CD14-positive monocyte (primary cell): Measurements from ENCODE around the gene TCP10L. TPM values are rescaled to one million over a fixed set of nuclear protein-coding genes. Genes with fewer than 3 reads are reported as not detected.

Experiments
- DNase-seq, 3 donors: peaks; one replicate each; pipeline ENCODE4 v3.0.0-alpha.2; 2011 to 2022
- H2AFZ ChIP-seq: 2 replicates; pipeline ENCODE4 v1.6.0; 2012; ENCODE audit warnings: mild to moderate bottlenecking, low read depth, low read length, inconsistent platforms; ENCODE audit not compliant: insufficient read depth, poor library complexity, severe bottlenecking
- H3K27ac ChIP-seq, 2 donors: 1 replicate in 1 of 2; 2 replicates in 1 of 2; pipeline ENCODE4 v1.5.1; 2012 to 2013; ENCODE audit warnings: low read length in 2 of 2, control low read depth in 1 of 2, inconsistent platforms in 1 of 2, low read depth in 1 of 2, mild to moderate bottlenecking in 1 of 2
- H3K27me3 ChIP-seq, 2 donors: one replicate each; pipeline versions ENCODE4 v1.6.0 to v1.6.1; 2011 to 2013; ENCODE audit warnings: low read length in 2 of 2; ENCODE audit not compliant: control insufficient read depth in 2 of 2, insufficient read depth in 2 of 2
- H3K36me3 ChIP-seq, 2 donors: replicated peaks in 1 of 2; 1 replicate in 1 of 2; 2 replicates in 1 of 2; pipeline versions ENCODE4 v1.5.1 to v1.6.1; 2012 to 2013; ENCODE audit warnings: low read length in 2 of 2, control low read depth in 1 of 2, inconsistent platforms in 1 of 2, mild to moderate bottlenecking in 1 of 2; ENCODE audit not compliant: insufficient read depth in 2 of 2, control insufficient read depth in 1 of 2
- H3K4me1 ChIP-seq, 2 donors: 1 replicate in 1 of 2; 2 replicates in 1 of 2; pipeline versions ENCODE4 v1.5.1 to v1.6.1; 2012 to 2013; ENCODE audit warnings: low read length in 2 of 2, control low read depth in 1 of 2, inconsistent platforms in 1 of 2, mild to moderate bottlenecking in 1 of 2, moderate library complexity in 1 of 2; ENCODE audit not compliant: insufficient read depth in 2 of 2, control insufficient read depth in 1 of 2
- H3K4me2 ChIP-seq: replicated peaks from 2 replicates; pipeline ENCODE3; 2012; ENCODE audit warnings: low read length, moderate library complexity, mild to moderate bottlenecking; ENCODE audit not compliant: poor library complexity, severe bottlenecking; ENCODE audit errors: extremely low read depth
- H3K4me3 ChIP-seq, 3 experiments: fragments of 200-600 bp in 1 of 3; sonication (generic) in 1 of 3; replicated peaks in 1 of 3; 1 replicate in 2 of 3; 2 replicates in 1 of 3; pipeline ENCODE4 v1.5.1; 2011 to 2013; ENCODE audit warnings: low read length in 3 of 3, mild to moderate bottlenecking in 3 of 3, control low read depth in 2 of 3, low read depth in 2 of 3, inconsistent platforms in 1 of 3, moderate library complexity in 1 of 3
- H3K79me2 ChIP-seq: 2 replicates; pipeline ENCODE4 v1.6.0; 2012; ENCODE audit warnings: mild to moderate bottlenecking, control low read depth, inconsistent platforms, low read length, moderate library complexity; ENCODE audit not compliant: insufficient read depth
- H3K9ac ChIP-seq: 2 replicates; pipeline ENCODE4 v1.6.0; 2017; ENCODE audit warnings: low read length, mild to moderate bottlenecking; ENCODE audit not compliant: insufficient read depth, poor library complexity, severe bottlenecking
- H3K9me3 ChIP-seq, 2 donors: replicated peaks in 1 of 2; 1 replicate in 1 of 2; 2 replicates in 1 of 2; pipeline versions ENCODE4 v1.5.1 to v1.6.1; 2012 to 2013; ENCODE audit warnings: low read length in 2 of 2, control low read depth in 1 of 2; ENCODE audit not compliant: control insufficient read depth in 1 of 2, insufficient read depth in 1 of 2
- H4K20me1 ChIP-seq: 2 replicates; pipeline ENCODE4 v1.6.0; 2012; ENCODE audit warnings: mild to moderate bottlenecking, low read length, control low read depth, moderate library complexity; ENCODE audit not compliant: insufficient read depth
- H3K27ac Mint-ChIP-seq, 7 donors: one replicate each; pipeline ENCODE4 v1.8.0; 2020; ENCODE audit warnings: mild to moderate bottlenecking in 7 of 7, mixed read lengths in 7 of 7, moderate library complexity in 6 of 7, inconsistent platforms in 2 of 7
- H3K27me3 Mint-ChIP-seq, 3 donors: one replicate each; pipeline ENCODE4 v1.8.0; 2021 to 2022; ENCODE audit warnings: low read depth in 3 of 3, mild to moderate bottlenecking in 3 of 3, mixed read lengths in 3 of 3, moderate library complexity in 3 of 3, inconsistent platforms in 1 of 3
- H3K36me3 Mint-ChIP-seq, 2 donors: one replicate each; pipeline ENCODE4 v1.8.0; 2020; ENCODE audit warnings: mixed read lengths in 2 of 2, inconsistent platforms in 1 of 2, mild to moderate bottlenecking in 1 of 2
- H3K4me1 Mint-ChIP-seq: one replicate; pipeline ENCODE4 v1.8.0; 2020; ENCODE audit warnings: mild to moderate bottlenecking, mixed read lengths
- H3K4me3 Mint-ChIP-seq, 2 donors: one replicate each; pipeline ENCODE4 v1.8.0; 2020; ENCODE audit warnings: mild to moderate bottlenecking in 2 of 2, mixed read lengths in 2 of 2, moderate library complexity in 1 of 2
- H3K9me3 Mint-ChIP-seq, 7 donors: one replicate each; pipeline ENCODE4 v1.8.0; 2020 to 2022; ENCODE audit warnings: mixed read lengths in 7 of 7, mild to moderate bottlenecking in 6 of 7, moderate library complexity in 6 of 7, inconsistent platforms in 2 of 7
- CTCF ChIP-seq: fragments of 200-600 bp; IDR thresholded peaks from one replicate; pipeline ENCODE4 v1.8.0; 2022; ENCODE audit warnings: antibody characterized with exemption, mild to moderate bottlenecking
- WGBS: methylation state at CpG from one replicate; pipeline ENCODE4 v1.1.5; 2013; ENCODE audit warnings: missing lambda C conversion rate; ENCODE audit not compliant: insufficient coverage; 5-methylcytosine and 5-hydroxymethylcytosine counted together
- intact Hi-C, 2 donors: fragments of 100-400 bp; cut with micrococcal nuclease; formaldehyde crosslinking; loops; one replicate each; pipeline versions ENCODE4 v1.15.0 to v1.15.1; 2023
- polyA plus RNA-seq, 3 donors: library from polyadenylated mRNA; depleted of rRNA in 1 of 3; unstranded in 2 of 3; stranded (reverse) in 1 of 3; fragments of 300-500 nt in 2 of 3; fragments of >200 nt in 1 of 3; fragmentation: Illumina TruSeq in 2 of 3; gene quantifications; 1 replicate in 2 of 3; 2 replicates in 1 of 3; pipeline ENCODE4 v1.2.3, GENCODE V29; 2012 to 2021

TCP10L gene
- polyA plus RNA-seq, 3 donors = 0.07 to 0.41 (median 0.12) TPM

DNA sequence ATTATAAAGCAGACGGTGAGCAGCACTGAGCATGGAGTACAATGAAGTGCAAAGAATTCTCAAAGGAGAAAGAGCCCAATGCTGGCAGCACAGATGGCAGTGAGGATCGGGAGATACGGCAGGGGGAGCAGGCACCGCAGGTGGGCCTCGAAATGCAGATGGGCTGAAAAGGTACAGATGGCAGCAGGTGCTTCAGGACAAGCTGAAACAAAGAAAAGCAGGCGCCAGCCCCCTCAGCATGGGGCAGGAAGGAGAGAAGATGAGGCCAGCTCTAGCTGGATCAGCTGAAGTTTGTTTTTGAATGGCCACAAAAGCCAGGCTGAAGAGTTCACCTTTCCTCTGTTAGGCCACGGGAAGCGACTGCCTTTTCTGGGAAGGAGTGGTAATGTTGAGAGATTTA lies 19.1 kb upstream of the TCP10L start:
- no peak overlapping the region for H2AFZ ChIP-seq
- no peak overlapping the region for H3K4me2 ChIP-seq
- 100% methylated on average over 8 of the region's 8 CpGs for WGBS
- H3K27ac ChIP-seq = no peak overlapping the region
- no peak for DNase-seq
- H3K27ac Mint-ChIP-seq = peak overlapping the region in 2 of 7 donors; percentile 2 to 17
- H3K4me3 Mint-ChIP-seq = no peak overlapping the region
- TF ChIP-seq CTCF = no peak
- no peak overlapping the region for H3K9ac ChIP-seq
- H3K4me1 ChIP-seq = no peaks in the 10 kb centered on the region
- H3K4me3 ChIP-seq = no peak overlapping the region
- H3K9me3 Mint-ChIP-seq = no peaks in the 10 kb centered on the region
- H3K79me2 ChIP-seq = no peaks in the 10 kb centered on the region
- no peaks in the 10 kb centered on the region for H3K9me3 ChIP-seq
- H4K20me1 ChIP-seq = peaks cover 3% of the 10 kb centered on the region
- H3K36me3 Mint-ChIP-seq = peaks cover 72 to 82% of the 10 kb centered on the region in 2 donors
- H3K27me3 ChIP-seq = no peaks in the 10 kb centered on the region
- no peaks in the 10 kb centered on the region for H3K4me1 Mint-ChIP-seq
- no peaks in the 10 kb centered on the region for H3K27me3 Mint-ChIP-seq
- intact Hi-C loops = loop anchor here (5.0 to 10.0 kb wide), 3 partner anchors 200 to 740 kb away; no protein-coding TSS in a partner anchor
- H3K36me3 ChIP-seq = peaks cover 68 to 92% of the 10 kb centered on the region in 2 donors

GRCh38 chr21:32603131-32603530 lies 17.8 kb upstream of the TCP10L start:
- Mint-ChIP-seq H3K27me3 (no peaks in the 10 kb centered on the region), H3K9me3 (no peaks in the 10 kb centered on the region), H3K27ac (no peak overlapping the region), H3K4me1 (no peaks in the 10 kb centered on the region), H3K36me3 (peaks cover 71 to 86% of the 10 kb centered on the region in 2 donors), H3K4me3 (no peak overlapping the region)
- WGBS = 96% methylated on average over 8 of the region's 8 CpGs
- Histone ChIP-seq H4K20me1 (peaks cover 3% of the 10 kb centered on the region), H3K9me3 (no peaks in the 10 kb centered on the region), H3K36me3 (peaks cover 67 to 92% of the 10 kb centered on the region in 2 donors), H3K27ac (no peak overlapping the region), H2AFZ (no peak overlapping the region), H3K4me2 (no peak overlapping the region), H3K4me1 (no peaks in the 10 kb centered on the region), H3K9ac (no peak overlapping the region), H3K4me3 (no peak overlapping the region), H3K27me3 (no peaks in the 10 kb centered on the region), H3K79me2 (no peaks in the 10 kb centered on the region)
- intact Hi-C loops = loop anchor here (5.0 to 10.0 kb wide), 3 partner anchors 198 to 738 kb away; no protein-coding TSS in a partner anchor
- no peak for TF ChIP-seq CTCF
- DNase-seq = no peak
